Measurements from ENCODE around the gene RIMBP2. TPM values are rescaled to one million over a fixed set of nuclear protein-coding genes. Genes with fewer than 3 reads are reported as not detected.
"Not testable (repeated sequence)": the region's sequence is repeated elsewhere in the genome, so short reads cannot be mapped to it uniquely, and the experiment has no call there.

RIMBP2 gene
- total and polyA plus RNA-seq, 7 experiments from 2014 or later, result 0.05 TPM; not detected in 6

DNA sequence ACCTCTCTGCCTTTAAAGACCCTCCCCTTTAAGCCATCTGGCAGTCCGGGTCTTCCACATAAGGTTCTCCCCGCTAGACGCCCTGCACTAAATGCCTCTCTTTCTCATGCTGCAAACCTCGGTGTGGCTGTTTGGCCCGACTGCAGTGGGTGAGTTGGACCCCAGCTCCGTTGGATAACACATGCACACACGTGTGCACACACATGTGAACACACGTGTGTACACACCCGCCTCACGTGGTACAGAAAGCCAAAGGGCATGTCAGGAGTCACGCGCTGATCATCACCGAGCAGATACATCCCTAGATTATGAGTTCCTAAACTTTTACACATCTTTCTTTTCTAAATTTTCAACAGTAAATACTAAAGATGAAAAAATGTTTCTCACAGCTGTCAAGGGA lies 68.3 kb downstream of the RIMBP2 start:
- Histone ChIP-seq H3K27ac (ENCODE audit: low read depth, low read length) (no peak overlapping the region), H3K4me1 (ENCODE audit: control insufficient read depth in 2 of 2, insufficient read depth in 2 of 2, low read length in 2 of 2) (no peaks in the 10 kb centered on the region), H3K27me3 (ENCODE audit: control insufficient read depth in 2 of 2, insufficient read depth in 2 of 2, low read length in 2 of 2) (no peaks in the 10 kb centered on the region), H3K4me3 (ENCODE audit: low read length) (no peak overlapping the region), H3K36me3 (ENCODE audit: control insufficient read depth in 2 of 3, insufficient read depth in 3 of 3, low read length in 3 of 3) (no peaks in the 10 kb centered on the region), H3K9me3 (ENCODE audit: control insufficient read depth in 2 of 3, low read length in 3 of 3) (no peaks in the 10 kb centered on the region)
- H3K4me1 Mint-ChIP-seq, result no peaks in the 10 kb centered on the region
- ChIA-PET CTCF (no interaction called here), POLR2A (no interaction called here)
- ATAC-seq (no peak), DNase-seq (no peak)
- H3K36me3 Mint-ChIP-seq, result no peaks in the 10 kb centered on the region
- intact Hi-C loops (cut with micrococcal nuclease), result no loop called here
- no peak overlapping the region for H3K27ac Mint-ChIP-seq
- H3K9me3 Mint-ChIP-seq, result peaks cover 0 to 4% (median 0%) of the 10 kb centered on the region in 11 donors
- H3K4me3 Mint-ChIP-seq, result no peak overlapping the region
- H3K27me3 Mint-ChIP-seq, result peaks cover 0 to 15% (median 0%) of the 10 kb centered on the region in 5 donors

DNA sequence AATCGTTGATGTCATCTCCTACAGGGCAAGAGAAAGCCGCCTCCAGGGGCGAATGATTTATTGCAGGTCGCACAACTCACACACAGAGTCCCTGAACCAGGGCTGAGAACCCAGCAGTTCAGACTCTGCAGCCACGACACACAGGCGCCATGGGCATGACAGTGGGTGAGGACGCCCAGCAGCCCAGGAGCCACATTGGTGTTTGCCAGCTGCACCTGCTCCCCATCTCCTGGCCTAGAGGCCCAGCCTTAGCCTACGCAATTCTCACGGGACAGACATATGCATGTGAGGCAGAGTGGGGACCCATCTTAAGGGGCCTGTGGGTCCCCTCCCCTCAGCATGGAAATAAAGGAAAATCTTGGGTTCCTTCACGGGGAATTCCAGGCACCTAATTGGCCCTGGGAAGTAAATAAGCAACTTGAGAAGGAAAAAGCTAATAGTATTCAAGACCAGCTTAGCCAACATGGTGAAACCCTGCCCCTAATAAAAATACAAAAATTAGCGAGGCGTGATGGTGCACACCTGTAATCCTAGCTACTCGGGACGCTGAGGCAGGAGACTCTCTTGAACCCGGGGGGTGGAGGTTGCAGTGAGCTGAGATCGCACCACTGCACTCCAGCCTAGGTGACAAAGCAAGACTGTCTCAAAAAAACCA lies 69.3 kb downstream of the RIMBP2 start:
- Histone ChIP-seq H3K27ac (ENCODE audit: low read depth, low read length) (no peak overlapping the region), H3K36me3 (ENCODE audit: control insufficient read depth in 2 of 3, insufficient read depth in 3 of 3, low read length in 3 of 3) (no peaks in the 10 kb centered on the region), H3K4me3 (ENCODE audit: low read length) (no peak overlapping the region), H3K4me1 (ENCODE audit: control insufficient read depth in 2 of 2, insufficient read depth in 2 of 2, low read length in 2 of 2) (no peaks in the 10 kb centered on the region), H3K27me3 (ENCODE audit: control insufficient read depth in 2 of 2, insufficient read depth in 2 of 2, low read length in 2 of 2) (no peaks in the 10 kb centered on the region), H3K9me3 (ENCODE audit: control insufficient read depth in 2 of 3, low read length in 3 of 3) (no peaks in the 10 kb centered on the region)
- Mint-ChIP-seq H3K36me3 (no peaks in the 10 kb centered on the region), H3K9me3 (no peaks in the 10 kb centered on the region), H3K4me1 (no peaks in the 10 kb centered on the region), H3K4me3 (no peak overlapping the region), H3K27me3 (peaks cover 0 to 15% (median 3%) of the 10 kb centered on the region in 5 donors), H3K27ac (no peak overlapping the region)
- ChIA-PET CTCF (no interaction called here), POLR2A (no interaction called here)
- DNase-seq (no peak), ATAC-seq (no peak)
- intact Hi-C loops (cut with micrococcal nuclease), result no loop called here

DNA sequence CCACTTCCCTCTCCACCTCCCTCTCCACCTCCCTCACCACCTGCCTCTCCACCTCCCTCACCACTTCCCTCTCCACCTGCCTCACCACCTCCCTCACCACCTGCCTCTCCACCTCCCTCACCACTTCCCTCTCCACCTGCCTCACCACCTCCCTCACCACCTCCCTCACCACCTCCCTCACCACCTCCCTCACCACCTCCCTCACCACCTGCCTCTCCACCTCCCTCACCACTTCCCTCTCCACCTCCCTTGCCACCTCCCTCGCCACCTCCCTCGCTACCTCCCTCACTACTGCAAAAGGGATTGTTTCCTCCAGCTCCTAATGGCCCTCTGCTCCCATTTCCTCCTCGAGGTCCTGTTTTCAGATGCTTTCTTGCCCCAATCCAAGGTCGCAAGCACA lies 69.9 kb downstream of the RIMBP2 start:
- DNase-seq; ATAC-seq; H3K4me3 Mint-ChIP-seq; intact Hi-C loops (cut with micrococcal nuclease); H3K9me3 Mint-ChIP-seq; POLR2A ChIA-PET; H3K27me3 ChIP-seq (ENCODE audit: control insufficient read depth in 2 of 2, insufficient read depth in 2 of 2, low read length in 2 of 2); H3K27ac ChIP-seq (ENCODE audit: low read depth, low read length); H3K4me1 ChIP-seq (ENCODE audit: control insufficient read depth in 2 of 2, insufficient read depth in 2 of 2, low read length in 2 of 2); H3K36me3 Mint-ChIP-seq; CTCF ChIA-PET; H3K4me1 Mint-ChIP-seq; H3K9me3 ChIP-seq (ENCODE audit: control insufficient read depth in 2 of 3, low read length in 3 of 3); H3K4me3 ChIP-seq (ENCODE audit: low read length); H3K27ac Mint-ChIP-seq; H3K36me3 ChIP-seq (ENCODE audit: control insufficient read depth in 2 of 3, insufficient read depth in 3 of 3, low read length in 3 of 3): not testable (repeated sequence)
- peaks cover 0 to 15% (median 3%) of the 10 kb centered on the region in 5 donors for H3K27me3 Mint-ChIP-seq

DNA sequence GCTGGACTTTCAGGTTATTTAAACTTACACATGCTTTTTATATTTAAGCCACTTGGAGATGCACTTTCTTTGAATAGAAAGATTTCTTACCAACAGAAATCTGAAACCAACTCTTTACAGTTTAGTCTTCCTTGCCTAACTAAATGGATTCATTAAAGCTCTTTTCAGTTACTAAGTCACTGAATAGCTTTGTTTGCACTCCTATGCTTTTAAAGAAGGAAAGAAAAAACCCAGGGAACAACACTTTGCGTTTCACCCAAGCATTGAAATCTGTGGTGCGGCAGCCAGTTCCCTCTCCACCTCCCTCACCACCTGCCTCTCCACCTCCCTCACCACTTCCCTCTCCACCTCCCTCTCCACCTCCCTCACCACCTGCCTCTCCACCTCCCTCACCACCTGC lies 70.3 kb downstream of the RIMBP2 start:
- intact Hi-C loops (cut with micrococcal nuclease), result no loop called here
- Mint-ChIP-seq H3K36me3 (no peaks in the 10 kb centered on the region), H3K27ac (no peak overlapping the region), H3K9me3 (no peaks in the 10 kb centered on the region), H3K4me3 (no peak overlapping the region), H3K27me3 (peaks cover 0 to 15% (median 3%) of the 10 kb centered on the region in 5 donors), H3K4me1 (no peaks in the 10 kb centered on the region)
- ATAC-seq, result no peak
- Histone ChIP-seq H3K4me1 (ENCODE audit: control insufficient read depth in 2 of 2, insufficient read depth in 2 of 2, low read length in 2 of 2) (no peaks in the 10 kb centered on the region), H3K36me3 (ENCODE audit: control insufficient read depth in 2 of 3, insufficient read depth in 3 of 3, low read length in 3 of 3) (no peaks in the 10 kb centered on the region), H3K27ac (ENCODE audit: low read depth, low read length) (no peak overlapping the region), H3K4me3 (ENCODE audit: low read length) (no peak overlapping the region), H3K9me3 (ENCODE audit: control insufficient read depth in 2 of 3, low read length in 3 of 3) (no peaks in the 10 kb centered on the region), H3K27me3 (ENCODE audit: control insufficient read depth in 2 of 2, insufficient read depth in 2 of 2, low read length in 2 of 2) (no peaks in the 10 kb centered on the region)
- CTCF ChIA-PET, result no interaction called here
- no peak for DNase-seq
- POLR2A ChIA-PET, result no interaction called here

DNA sequence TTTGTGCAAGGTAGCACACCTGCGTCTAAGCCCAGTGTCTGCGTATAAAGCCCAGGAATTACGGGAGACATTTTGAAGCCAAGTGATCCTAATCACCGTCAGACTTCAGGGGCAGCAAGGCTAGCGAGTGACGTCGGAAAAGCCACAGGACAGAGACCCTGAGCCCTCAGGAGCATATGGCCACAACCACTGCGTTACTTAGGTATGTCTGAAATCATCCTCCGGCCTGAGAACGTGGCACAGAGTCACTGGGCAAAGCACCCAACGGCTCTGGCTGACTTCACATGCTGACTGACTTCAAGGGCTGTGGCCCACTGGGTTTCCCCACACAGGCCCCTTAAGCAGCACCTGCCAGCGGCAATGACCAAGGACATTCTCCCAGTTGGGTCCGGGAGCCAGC lies 71.5 kb downstream of the RIMBP2 start:
- H3K36me3 Mint-ChIP-seq, result no peaks in the 10 kb centered on the region
- no peak overlapping the region for H3K27ac ChIP-seq (ENCODE audit: low read depth, low read length)
- intact Hi-C loops (cut with micrococcal nuclease), result no loop called here
- ChIA-PET CTCF (no interaction called here), POLR2A (no interaction called here)
- H3K4me3 ChIP-seq (ENCODE audit: low read length), result no peak overlapping the region
- H3K4me3 Mint-ChIP-seq, result no peak overlapping the region
- no peaks in the 10 kb centered on the region for H3K9me3 ChIP-seq (ENCODE audit: control insufficient read depth in 2 of 3, low read length in 3 of 3)
- no peaks in the 10 kb centered on the region for H3K9me3 Mint-ChIP-seq
- H3K4me1 Mint-ChIP-seq, result no peaks in the 10 kb centered on the region
- H3K27me3 ChIP-seq (ENCODE audit: control insufficient read depth in 2 of 2, insufficient read depth in 2 of 2, low read length in 2 of 2), result no peaks in the 10 kb centered on the region
- no peaks in the 10 kb centered on the region for H3K4me1 ChIP-seq (ENCODE audit: control insufficient read depth in 2 of 2, insufficient read depth in 2 of 2, low read length in 2 of 2)
- H3K36me3 ChIP-seq (ENCODE audit: control insufficient read depth in 2 of 3, insufficient read depth in 3 of 3, low read length in 3 of 3), result no peaks in the 10 kb centered on the region
- DNase-seq (no peak), ATAC-seq (no peak)
- H3K27me3 Mint-ChIP-seq, result peaks cover 0 to 8% (median 0%) of the 10 kb centered on the region in 5 donors
- H3K27ac Mint-ChIP-seq, result no peak overlapping the region

DNA sequence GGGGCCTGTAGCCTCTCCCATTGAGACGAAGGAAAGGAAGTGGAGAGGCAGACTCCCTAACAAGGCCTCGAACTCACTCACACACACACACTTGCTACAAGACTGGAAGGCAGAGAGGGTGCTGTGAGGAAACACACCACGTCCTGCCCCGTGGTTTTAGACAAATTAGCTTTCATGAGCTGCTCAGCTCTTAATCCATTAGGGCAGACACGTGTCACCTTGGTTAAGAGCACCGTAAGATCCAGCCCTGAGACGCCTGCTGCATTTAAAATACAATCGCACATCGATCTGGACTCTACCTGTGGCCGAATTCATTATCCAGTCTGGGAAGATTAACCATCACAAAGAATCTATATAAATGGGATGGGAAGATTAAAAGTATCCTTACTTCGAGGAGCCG lies 72.0 kb downstream of the RIMBP2 start:
- Mint-ChIP-seq H3K4me3 (no peak overlapping the region), H3K9me3 (no peaks in the 10 kb centered on the region), H3K27ac (no peak overlapping the region), H3K4me1 (no peaks in the 10 kb centered on the region), H3K27me3 (peaks cover 0 to 6% (median 0%) of the 10 kb centered on the region in 5 donors), H3K36me3 (no peaks in the 10 kb centered on the region)
- no peaks in the 10 kb centered on the region for H3K36me3 ChIP-seq (ENCODE audit: control insufficient read depth in 2 of 3, insufficient read depth in 3 of 3, low read length in 3 of 3)
- ChIA-PET POLR2A (no interaction called here), CTCF (no interaction called here)
- no peaks in the 10 kb centered on the region for H3K4me1 ChIP-seq (ENCODE audit: control insufficient read depth in 2 of 2, insufficient read depth in 2 of 2, low read length in 2 of 2)
- H3K9me3 ChIP-seq (ENCODE audit: control insufficient read depth in 2 of 3, low read length in 3 of 3), result no peaks in the 10 kb centered on the region
- no peak overlapping the region for H3K4me3 ChIP-seq (ENCODE audit: low read length)
- H3K27me3 ChIP-seq (ENCODE audit: control insufficient read depth in 2 of 2, insufficient read depth in 2 of 2, low read length in 2 of 2), result no peaks in the 10 kb centered on the region
- intact Hi-C loops (cut with micrococcal nuclease), result no loop called here
- no peak for DNase-seq
- no peak overlapping the region for H3K27ac ChIP-seq (ENCODE audit: low read depth, low read length)
- ATAC-seq, result no peak

DNA sequence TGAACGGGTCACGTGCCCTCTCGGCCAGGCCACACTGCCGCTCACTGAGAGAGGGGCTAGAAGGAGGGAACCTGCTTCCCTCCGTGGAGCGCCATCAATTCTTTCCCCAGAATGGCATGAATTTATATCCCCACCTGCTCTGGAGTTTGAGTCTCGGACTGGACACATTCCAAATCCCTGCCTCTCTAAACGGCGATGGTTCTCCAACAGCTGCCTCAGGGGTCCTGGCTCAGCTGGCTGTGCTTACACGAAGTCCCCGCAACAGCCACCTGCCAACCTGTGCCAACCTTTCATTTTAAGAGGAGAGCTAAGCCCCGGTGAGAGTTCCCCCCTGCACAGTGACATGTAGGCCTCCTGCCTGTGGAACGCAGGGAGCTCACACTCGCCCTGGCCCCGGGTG lies 73.2 kb downstream of the RIMBP2 start:
- DNase-seq (no peak), ATAC-seq (no peak)
- no peaks in the 10 kb centered on the region for H3K9me3 Mint-ChIP-seq
- Histone ChIP-seq H3K27ac (ENCODE audit: low read depth, low read length) (no peak overlapping the region), H3K9me3 (ENCODE audit: control insufficient read depth in 2 of 3, low read length in 3 of 3) (no peaks in the 10 kb centered on the region), H3K4me3 (ENCODE audit: low read length) (no peak overlapping the region), H3K27me3 (ENCODE audit: control insufficient read depth in 2 of 2, insufficient read depth in 2 of 2, low read length in 2 of 2) (no peaks in the 10 kb centered on the region), H3K4me1 (ENCODE audit: control insufficient read depth in 2 of 2, insufficient read depth in 2 of 2, low read length in 2 of 2) (no peaks in the 10 kb centered on the region), H3K36me3 (ENCODE audit: control insufficient read depth in 2 of 3, insufficient read depth in 3 of 3, low read length in 3 of 3) (no peaks in the 10 kb centered on the region)
- H3K4me1 Mint-ChIP-seq, result no peaks in the 10 kb centered on the region
- ChIA-PET POLR2A (no interaction called here), CTCF (no interaction called here)
- H3K36me3 Mint-ChIP-seq, result no peaks in the 10 kb centered on the region
- H3K27ac Mint-ChIP-seq, result no peak overlapping the region
- no peak overlapping the region for H3K4me3 Mint-ChIP-seq
- intact Hi-C loops (cut with micrococcal nuclease), result no loop called here
- peaks cover 0 to 6% (median 0%) of the 10 kb centered on the region in 5 donors for H3K27me3 Mint-ChIP-seq

Data from naive thymus-derived CD4-positive, alpha-beta T cell (primary cell).